Tibial nerve (tissue), 4 donors: ENCODE data around the gene GLB1L2.

Experiments used
- EP300 ChIP-seq, 2 donors: sonication (generic); formaldehyde crosslinking; IDR thresholded peaks; one replicate each; pipeline ENCODE4 v1.6.1; 2017; ENCODE audit warnings: antibody characterized with exemption in 2 of 2, mild to moderate bottlenecking in 1 of 2
- POLR2A ChIP-seq, 2 donors: fragments of 450-650 bp; IDR thresholded peaks; one replicate each; pipeline ENCODE4 v1.6.1; 2017; ENCODE audit warnings: antibody characterized with exemption in 2 of 2, mild to moderate bottlenecking in 2 of 2, moderate library complexity in 2 of 2
- TF ChIP-seq, protein P1 (sequence below), 5 experiments: fragments of 200-600 bp in 3 of 5; fragments of 450-650 bp in 2 of 5; sonication (generic) in 3 of 5; IDR thresholded peaks; one replicate each; pipeline ENCODE4 v1.5.1; 2016 to 2019; ENCODE audit warnings: antibody characterized with exemption in 5 of 5, mild to moderate bottlenecking in 3 of 5, moderate library complexity in 2 of 5

DNA sequence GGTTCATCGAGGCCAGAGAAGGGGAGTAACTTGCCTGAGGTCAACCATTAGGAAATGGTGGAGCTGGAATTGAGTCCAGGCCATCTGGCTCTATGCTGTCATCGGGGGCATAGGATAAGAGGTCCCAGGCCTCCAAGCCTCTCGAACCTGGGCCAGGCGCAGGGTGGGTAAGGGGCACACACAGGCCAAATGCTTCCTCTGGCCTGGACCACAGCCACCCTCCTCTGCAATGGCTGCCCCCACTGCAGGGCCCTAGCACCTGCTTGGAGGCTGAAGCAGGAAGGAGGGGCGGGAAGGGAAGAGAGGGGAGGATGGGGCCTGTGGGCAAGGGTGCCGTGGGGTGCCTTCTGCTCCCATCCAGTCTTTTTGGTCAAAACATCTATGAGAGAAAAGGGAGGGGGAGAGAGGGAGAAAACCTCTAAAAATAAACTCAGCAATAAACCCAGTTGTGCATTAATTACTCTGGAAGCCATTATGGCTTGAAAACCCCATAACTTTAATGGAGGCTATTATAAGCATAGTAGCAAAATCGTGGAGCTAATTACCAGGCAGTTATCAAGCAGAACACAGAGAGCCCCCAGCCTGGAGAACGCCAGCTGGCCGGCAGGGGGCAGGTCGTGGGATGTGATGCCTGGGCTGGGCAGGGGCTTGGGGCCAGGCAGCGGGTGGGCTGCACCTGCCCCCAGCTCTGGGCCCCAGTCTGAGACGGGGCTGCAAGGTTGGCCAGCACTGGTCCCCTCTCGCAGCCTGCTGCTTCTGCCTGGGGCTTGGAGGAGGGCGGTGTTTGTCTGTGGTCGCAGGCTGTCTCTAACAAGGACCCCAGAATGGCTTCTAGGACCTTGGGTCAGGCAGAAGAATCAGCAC is 59.1 kb downstream of the GLB1L2 start:
- TF ChIP-seq, protein P1, sequence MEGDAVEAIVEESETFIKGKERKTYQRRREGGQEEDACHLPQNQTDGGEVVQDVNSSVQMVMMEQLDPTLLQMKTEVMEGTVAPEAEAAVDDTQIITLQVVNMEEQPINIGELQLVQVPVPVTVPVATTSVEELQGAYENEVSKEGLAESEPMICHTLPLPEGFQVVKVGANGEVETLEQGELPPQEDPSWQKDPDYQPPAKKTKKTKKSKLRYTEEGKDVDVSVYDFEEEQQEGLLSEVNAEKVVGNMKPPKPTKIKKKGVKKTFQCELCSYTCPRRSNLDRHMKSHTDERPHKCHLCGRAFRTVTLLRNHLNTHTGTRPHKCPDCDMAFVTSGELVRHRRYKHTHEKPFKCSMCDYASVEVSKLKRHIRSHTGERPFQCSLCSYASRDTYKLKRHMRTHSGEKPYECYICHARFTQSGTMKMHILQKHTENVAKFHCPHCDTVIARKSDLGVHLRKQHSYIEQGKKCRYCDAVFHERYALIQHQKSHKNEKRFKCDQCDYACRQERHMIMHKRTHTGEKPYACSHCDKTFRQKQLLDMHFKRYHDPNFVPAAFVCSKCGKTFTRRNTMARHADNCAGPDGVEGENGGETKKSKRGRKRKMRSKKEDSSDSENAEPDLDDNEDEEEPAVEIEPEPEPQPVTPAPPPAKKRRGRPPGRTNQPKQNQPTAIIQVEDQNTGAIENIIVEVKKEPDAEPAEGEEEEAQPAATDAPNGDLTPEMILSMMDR (IDR thresholded peaks at IDR 0.05): no peak
- TF ChIP-seq POLR2A (IDR thresholded peaks at IDR 0.05): no peak
- no peak for TF ChIP-seq EP300 (IDR thresholded peaks at IDR 0.05)
